Renal pelvis (tissue), 4 donors: ENCODE results near the gene BCAP29. TPM values are rescaled to one million over a fixed set of nuclear protein-coding genes. Genes with fewer than 3 reads are reported as not detected.
"Not testable (repeated sequence)": the region's sequence is repeated elsewhere in the genome, so short reads cannot be mapped to it uniquely, and the experiment has no call there.

Experiments used
- DNase-seq: peaks from one replicate; pipeline ENCODE4 v3.0.0-alpha.2; 2013
- polyA plus RNA-seq, 3 donors: library from polyadenylated mRNA; unstranded; fragments of 120-200 nt; gene quantifications; one replicate each; pipeline ENCODE4 v1.2.1, GENCODE V29; 2013; ENCODE audit not compliant: insufficient read length in 3 of 3

BCAP29 gene
- polyA plus RNA-seq, 3 donors = 39.6 to 45.2 (median 42.4) TPM

- no peak for DNase-seq
These were observed 34.4 kb downstream of the BCAP29 start for GRCh38 chr7:107614425-107614824.

GRCh38 chr7:107615910-107616680 is 36.0 kb downstream of the BCAP29 start:
- no peak for DNase-seq

GRCh38 chr7:107622429-107622828 is 42.4 kb downstream of the BCAP29 start:
- DNase-seq = no peak

- no peak for DNase-seq
These were observed 42.8 kb downstream of the BCAP29 start for GRCh38 chr7:107622894-107623293.

- no peak for DNase-seq
These were observed 47.0 kb downstream of the BCAP29 start for GRCh38 chr7:107627002-107627401.

- DNase-seq = no peak
These were observed 48.5 kb downstream of the BCAP29 start for GRCh38 chr7:107628461-107629064.

- no peak for DNase-seq
These were observed 50.3 kb downstream of the BCAP29 start for GRCh38 chr7:107630342-107630741.

GRCh38 chr7:107631588-107632491 is 51.8 kb downstream of the BCAP29 start:
- no peak for DNase-seq

GRCh38 chr7:107632492-107632865 is 52.4 kb downstream of the BCAP29 start:
- no peak for DNase-seq

- no peak for DNase-seq
These were observed 58.5 kb downstream of the BCAP29 start for GRCh38 chr7:107638594-107638993.

- DNase-seq = not testable (repeated sequence)
These were observed 59.0 kb downstream of the BCAP29 start for GRCh38 chr7:107639070-107639469.

- DNase-seq = no peak
These were observed 61.6 kb downstream of the BCAP29 start for GRCh38 chr7:107641676-107642075.

GRCh38 chr7:107642501-107642900 is 62.5 kb downstream of the BCAP29 start:
- no peak for DNase-seq

GRCh38 chr7:107643407-107643806 is 63.4 kb downstream of the BCAP29 start:
- no peak for DNase-seq

GRCh38 chr7:107643938-107644308 is 63.9 kb downstream of the BCAP29 start:
- no peak for DNase-seq

GRCh38 chr7:107644309-107644974 is 64.4 kb downstream of the BCAP29 start:
- no peak for DNase-seq

- DNase-seq = no peak
These were observed 72.6 kb downstream of the BCAP29 start for GRCh38 chr7:107652642-107653041.

- no peak for DNase-seq
These were observed 78.4 kb downstream of the BCAP29 start for GRCh38 chr7:107658467-107658866.

- DNase-seq = no peak
These were observed 79.6 kb downstream of the BCAP29 start for GRCh38 chr7:107659666-107660065.

GRCh38 chr7:107660381-107661080 is 80.5 kb downstream of the BCAP29 start, which contains the start of gene SLC26A4:
SLC26A4 (plus strand) TSS chr7:107660828; CDS start chr7:107661642, 814 bp downstream.
- DNase-seq = no peak
